ENCODE measurements around the gene DUSP9.
"Not testable (repeated sequence)": the region's sequence is repeated elsewhere in the genome, so short reads cannot be mapped to it uniquely, and the experiment has no call there.

Gene DUSP9

GRCh38 chrX:153601511-153602110, 45.4 kb upstream of the DUSP9 start:
- Histone ChIP-seq H3K9me3 (no peaks in the 10 kb centered on the region), H3K4me3 (ENCODE audit: low read depth, low read length) (no peak overlapping the region), H3K36me3 (no peaks in the 10 kb centered on the region), H3K4me1 (no peaks in the 10 kb centered on the region), H3K27me3 (no peaks in the 10 kb centered on the region)
- no peak for DNase-seq
- no peak for TF ChIP-seq CTCF (IDR thresholded peaks at IDR 0.05; ENCODE audit: low read depth, low read length)

- Histone ChIP-seq H3K4me1 (no peaks in the 10 kb centered on the region), H3K36me3 (no peaks in the 10 kb centered on the region), H3K4me3 (ENCODE audit: low read depth, low read length) (no peak overlapping the region), H3K9me3 (no peaks in the 10 kb centered on the region), H3K27me3 (no peaks in the 10 kb centered on the region)
- DNase-seq: no peak
- TF ChIP-seq CTCF (IDR thresholded peaks at IDR 0.05; ENCODE audit: low read depth, low read length): no peak
Observed at GRCh38 chrX:153602601-153603000, 44.4 kb upstream of the DUSP9 start.

GRCh38 chrX:153603131-153603656, 43.8 kb upstream of the DUSP9 start:
- DNase-seq: no peak
- Histone ChIP-seq H3K4me3 (ENCODE audit: low read depth, low read length) (no peak overlapping the region), H3K27me3 (no peaks in the 10 kb centered on the region), H3K36me3 (no peaks in the 10 kb centered on the region), H3K4me1 (no peaks in the 10 kb centered on the region), H3K9me3 (no peaks in the 10 kb centered on the region)
- TF ChIP-seq CTCF (IDR thresholded peaks at IDR 0.05; ENCODE audit: low read depth, low read length): no peak

GRCh38 chrX:153604666-153605380, 42.2 kb upstream of the DUSP9 start:
- H3K9me3 ChIP-seq; H3K4me3 ChIP-seq (ENCODE audit: low read depth, low read length); H3K36me3 ChIP-seq; H3K27me3 ChIP-seq; DNase-seq; H3K4me1 ChIP-seq: not testable (repeated sequence)

GRCh38 chrX:153606503-153606902, 40.5 kb upstream of the DUSP9 start:
- no peaks in the 10 kb centered on the region for H3K36me3 ChIP-seq
- TF ChIP-seq CTCF (IDR thresholded peaks at IDR 0.05; ENCODE audit: low read depth, low read length): no peak

GRCh38 chrX:153608376-153608775, 38.6 kb upstream of the DUSP9 start:
- no peaks in the 10 kb centered on the region for H3K9me3 ChIP-seq
- no peaks in the 10 kb centered on the region for H3K36me3 ChIP-seq
- H3K4me3 ChIP-seq (ENCODE audit: low read depth, low read length): no peak overlapping the region
- no peak for TF ChIP-seq CTCF (IDR thresholded peaks at IDR 0.05; ENCODE audit: low read depth, low read length)
- DNase-seq: no peak
- no peaks in the 10 kb centered on the region for H3K27me3 ChIP-seq
- no peaks in the 10 kb centered on the region for H3K4me1 ChIP-seq

More at GRCh38 chrX:153606503-153606902, 40.5 kb upstream of the DUSP9 start:
- H3K4me1 ChIP-seq: no peaks in the 10 kb centered on the region
- no peak for DNase-seq
- H3K9me3 ChIP-seq: no peaks in the 10 kb centered on the region
- no peak overlapping the region for H3K4me3 ChIP-seq (ENCODE audit: low read depth, low read length)
- no peaks in the 10 kb centered on the region for H3K27me3 ChIP-seq

Data from BE2C (cell line).